GM19023 (cell line): Measurements from ENCODE around the gene SOS2.

Source experiments
- ATAC-seq: cut with Tn5 transposase; IDR thresholded peaks from one replicate; pipeline ENCODE4 v1.9.1; 2021; ENCODE audit warnings: mild to moderate bottlenecking, moderate library complexity; ENCODE audit not compliant: unreplicated experiment

The SOS2 gene

DNA sequence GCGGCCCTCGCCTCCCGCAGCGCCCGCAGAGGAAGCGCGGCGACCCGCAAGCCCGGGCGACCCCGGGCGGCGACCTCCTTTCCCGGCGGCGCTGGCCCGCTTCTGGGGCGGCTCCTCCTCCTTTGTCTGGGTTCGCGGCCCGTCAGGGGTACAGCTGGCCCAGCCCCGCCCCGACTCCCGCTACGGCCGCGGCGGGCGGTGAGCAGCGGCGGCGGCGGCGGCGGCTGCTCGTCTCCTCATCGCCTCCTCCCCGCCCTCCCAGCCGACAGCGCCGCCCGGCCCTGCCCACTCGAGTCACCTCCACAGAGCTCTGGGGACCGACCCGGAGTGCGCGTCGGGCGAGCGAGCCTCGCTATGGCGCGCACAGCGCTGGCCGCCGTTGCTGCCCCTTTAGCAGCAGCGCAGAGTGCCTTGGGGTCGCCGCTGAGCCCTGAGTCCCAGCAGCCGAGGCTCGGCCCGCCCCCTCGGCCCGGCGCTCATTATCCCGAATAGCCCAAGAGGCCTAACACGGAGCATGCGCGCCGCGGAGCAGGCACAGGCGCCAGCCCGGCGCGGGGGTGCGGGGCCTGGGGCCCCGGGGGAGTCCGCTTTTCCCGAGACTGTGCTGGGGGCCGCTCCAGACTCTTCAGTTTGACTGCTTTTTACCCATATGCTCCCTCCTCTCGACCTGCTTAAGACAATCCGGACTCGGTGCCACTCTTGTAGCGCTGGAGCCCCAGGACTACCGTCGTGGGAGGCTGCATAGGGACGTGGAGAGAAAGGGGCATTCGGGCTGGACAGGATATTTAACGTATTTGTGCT is at the start of gene SOS2:
SOS2 (minus strand) TSS at position 104 of the 801 bp plus-strand sequence. CDS start 295 bp downstream, outside the sequence.
- ATAC-seq, result peak; percentile 90

DNA sequence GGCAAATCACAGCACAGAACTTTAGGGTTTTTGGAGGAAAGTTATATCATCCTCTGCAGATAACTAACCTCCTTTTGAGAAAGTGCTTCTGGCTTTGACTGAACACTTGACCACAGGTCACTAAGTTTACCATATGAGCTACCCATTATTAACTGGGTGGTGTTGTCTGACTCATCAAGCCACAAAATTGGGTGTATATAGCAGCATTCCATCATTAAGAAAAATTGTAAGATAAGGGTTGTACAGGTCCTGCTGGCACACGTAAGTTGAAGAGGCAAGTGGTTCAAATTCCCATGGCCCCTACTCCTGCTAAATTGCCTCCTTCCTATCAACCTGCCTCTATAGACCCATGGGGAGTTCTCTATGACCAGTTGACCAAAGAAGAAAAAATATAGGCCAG is 41.1 kb upstream of the SOS2 start:
- ATAC-seq, result no peak

DNA sequence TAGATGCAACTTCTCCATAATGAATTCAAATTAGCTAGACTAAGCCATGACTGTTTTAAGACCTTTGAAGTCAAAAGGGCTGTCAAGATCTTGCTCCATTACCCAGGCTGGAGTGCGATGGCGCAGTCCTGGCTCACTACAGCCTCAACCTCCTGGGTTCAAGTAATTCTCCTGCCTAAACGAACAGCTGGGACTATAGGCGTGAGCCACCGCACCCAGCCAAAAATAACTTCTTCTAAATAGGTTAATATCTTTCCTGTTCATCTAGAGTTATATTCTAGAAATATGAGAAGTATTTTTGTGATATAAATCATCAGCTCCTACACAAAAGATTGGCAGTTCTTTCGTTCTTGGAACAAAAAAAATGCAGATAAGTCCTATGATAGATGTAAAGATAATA is 39.6 kb upstream of the SOS2 start:
- ATAC-seq, result no peak

DNA sequence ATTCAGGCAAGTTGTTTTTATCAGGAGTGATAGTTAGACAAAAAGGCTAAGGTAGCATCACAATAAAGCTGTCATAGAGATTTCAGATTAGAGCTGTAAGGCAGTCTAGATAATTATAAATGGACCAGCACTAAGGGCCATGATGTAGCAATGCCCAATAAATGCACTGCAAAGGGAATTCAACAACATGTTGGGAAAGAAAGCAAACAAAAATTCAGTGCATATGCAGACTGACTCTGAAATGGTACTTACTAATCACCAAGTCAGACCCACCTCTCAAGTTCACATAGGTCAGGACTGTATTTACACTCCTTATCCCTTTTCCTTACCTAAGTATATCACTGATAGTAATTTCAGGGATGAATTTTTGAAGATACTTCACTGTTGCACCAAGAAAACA is 33.7 kb upstream of the SOS2 start:
- ATAC-seq, result no peak

DNA sequence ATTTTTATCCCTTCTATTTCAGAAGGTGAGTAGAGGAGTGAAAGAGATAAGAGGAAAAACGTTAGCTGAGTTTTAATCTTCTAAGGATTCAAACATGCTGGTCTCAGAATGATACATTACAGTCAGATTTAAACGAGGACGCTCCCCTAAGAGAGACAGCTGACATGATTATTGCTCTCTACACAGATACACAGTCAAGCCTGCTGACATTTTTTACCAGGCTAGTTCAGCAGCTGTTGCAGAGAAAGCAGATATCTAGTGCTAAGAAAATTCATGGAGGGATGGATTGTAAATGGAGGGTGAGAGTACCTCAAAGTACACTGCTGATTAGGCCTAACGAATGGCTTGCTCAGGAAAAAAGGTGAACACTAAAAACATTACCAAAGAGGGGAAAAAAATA is 31.9 kb upstream of the SOS2 start:
- no peak for ATAC-seq

DNA sequence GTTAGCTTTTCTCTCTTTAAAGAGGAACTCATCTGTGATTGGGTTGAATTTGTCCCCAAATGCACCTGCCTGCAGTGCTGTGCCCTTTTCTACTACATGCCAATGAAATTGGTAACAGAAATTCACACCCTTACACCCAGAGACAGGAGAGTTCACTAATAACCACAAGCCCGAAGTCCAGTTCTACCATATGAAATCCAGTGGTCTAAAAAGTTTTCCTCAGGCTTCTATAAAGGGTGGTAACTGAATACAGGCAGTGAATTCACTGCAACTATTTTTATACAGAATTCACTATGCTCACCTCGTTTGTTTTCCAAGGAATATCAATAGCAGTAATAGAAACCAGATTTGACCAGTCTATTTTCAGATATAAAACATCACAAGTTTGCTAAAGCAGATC is 31.5 kb upstream of the SOS2 start:
- ATAC-seq, result no peak

DNA sequence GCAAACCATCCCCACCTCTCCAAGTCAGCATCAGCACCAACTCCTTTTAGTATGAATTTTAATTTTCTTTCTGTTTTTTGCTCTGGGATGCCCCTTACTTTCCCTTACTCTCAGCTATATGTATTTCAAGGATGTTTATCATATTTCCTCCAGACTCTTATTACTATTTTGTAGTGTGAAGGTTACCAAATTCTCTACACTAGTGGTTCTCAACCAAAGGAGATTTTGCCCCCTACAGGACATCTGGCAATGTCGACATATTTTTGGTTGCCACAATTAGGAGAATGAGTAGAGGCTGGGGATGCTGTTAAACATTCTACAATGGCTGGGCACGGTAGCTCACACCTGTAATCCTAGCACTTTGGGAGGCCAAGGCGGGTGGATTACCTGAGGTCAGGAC is 29.1 kb upstream of the SOS2 start:
- no peak for ATAC-seq

DNA sequence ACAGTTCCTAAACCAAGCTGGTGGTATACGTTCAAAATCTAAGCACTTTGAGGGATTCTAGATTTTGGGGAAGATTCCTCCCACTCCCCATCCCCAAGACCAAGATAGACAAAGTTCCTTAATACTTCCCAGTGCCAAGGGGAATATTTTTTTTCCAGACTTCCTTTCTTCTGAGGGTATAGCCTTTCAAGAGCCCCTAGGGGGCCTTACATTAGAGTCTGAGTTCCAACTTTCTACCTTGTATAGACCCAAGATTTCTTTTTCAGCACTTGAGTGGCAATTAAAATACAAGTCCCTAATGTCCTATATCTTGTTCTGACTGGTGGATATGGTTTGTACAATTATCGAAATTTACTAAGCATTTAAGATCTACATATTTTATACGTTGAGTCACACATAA is 28.7 kb upstream of the SOS2 start:
- ATAC-seq, result no peak

DNA sequence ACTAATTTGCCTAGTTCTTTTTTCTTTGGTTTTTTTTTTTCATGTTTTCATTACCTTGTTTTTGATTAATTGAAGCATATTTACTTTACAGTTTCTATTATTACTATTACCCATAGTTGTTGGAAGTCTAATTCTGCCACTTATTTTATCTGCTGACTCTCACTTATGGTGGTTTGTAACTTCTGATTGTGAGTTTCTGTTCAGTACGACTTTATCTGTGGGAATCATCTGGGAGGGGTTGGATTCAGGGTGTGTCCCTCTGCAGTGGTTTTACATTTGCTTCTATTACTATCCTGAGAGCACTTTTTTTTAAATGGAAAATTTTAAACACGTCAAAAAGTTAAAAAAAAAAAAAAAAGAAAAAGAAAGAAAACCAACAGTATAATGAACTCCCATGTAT is 26.4 kb upstream of the SOS2 start:
- no peak for ATAC-seq

DNA sequence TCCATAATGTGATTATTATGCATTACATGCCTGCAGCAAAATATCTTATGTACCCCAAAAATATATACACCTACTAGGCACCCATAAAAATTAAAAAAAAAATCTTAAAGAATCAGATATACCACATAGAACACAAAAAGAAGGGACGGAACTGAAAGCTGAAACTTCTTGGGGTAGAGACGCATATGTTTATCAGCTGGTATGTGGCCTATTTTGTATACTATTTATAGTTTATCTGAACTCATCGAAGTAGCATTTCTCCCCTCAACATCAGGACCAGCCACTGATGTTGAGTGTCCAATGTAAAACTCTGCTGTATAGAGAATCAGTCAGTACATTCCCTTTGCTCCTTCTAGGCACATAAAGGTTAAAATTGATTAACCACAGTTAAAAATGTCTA is 22.9 kb upstream of the SOS2 start:
- no peak for ATAC-seq

DNA sequence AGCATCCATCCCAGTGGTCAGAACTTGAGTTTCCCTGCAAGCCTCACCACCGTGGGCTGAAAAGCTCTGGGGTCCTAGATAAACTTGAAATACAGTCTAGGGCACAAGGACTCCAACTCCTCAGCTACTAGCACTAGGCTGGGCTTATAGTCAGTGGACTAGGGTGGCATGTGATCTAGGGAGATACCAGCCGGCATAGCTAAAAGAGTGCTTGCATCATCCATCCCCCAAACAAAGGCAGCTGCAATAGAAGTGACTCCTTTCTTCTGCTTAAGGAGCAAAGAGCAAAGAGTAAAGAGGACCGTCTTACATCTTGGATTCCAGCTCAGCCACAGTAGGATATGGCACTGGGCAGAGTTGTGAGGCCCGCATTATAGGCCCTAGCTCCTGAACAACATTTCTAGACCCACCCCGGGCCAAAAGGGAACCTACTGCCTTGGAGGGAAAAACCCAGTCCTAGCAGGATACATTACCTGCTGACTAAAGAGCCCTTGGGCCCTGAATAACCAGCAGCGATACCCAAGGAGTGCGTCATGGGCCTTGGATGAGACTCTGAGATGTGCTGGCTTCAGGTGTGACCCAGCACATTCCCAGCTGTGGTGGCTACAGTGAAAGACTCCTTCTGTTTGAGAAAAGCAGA is 17.9 kb upstream of the SOS2 start:
- no peak for ATAC-seq

DNA sequence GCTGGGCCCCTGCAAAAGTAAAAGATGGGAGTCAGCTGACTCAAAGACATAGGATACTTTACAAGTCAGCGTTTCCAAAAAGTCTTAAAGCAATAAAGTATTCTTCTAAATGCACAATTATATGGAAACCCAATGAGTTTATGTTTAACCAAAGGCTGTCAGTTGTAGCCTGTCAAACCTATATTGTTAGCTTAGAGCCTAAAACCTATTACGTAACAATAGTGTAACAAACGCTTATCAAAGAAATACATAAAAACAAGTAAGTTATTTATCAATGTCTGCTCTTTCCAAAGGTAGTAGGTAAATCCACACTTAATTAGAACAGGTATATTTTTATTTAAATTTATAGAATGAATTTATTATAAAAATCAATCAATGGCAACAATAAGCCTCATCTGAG is 15.9 kb upstream of the SOS2 start:
- no peak for ATAC-seq

DNA sequence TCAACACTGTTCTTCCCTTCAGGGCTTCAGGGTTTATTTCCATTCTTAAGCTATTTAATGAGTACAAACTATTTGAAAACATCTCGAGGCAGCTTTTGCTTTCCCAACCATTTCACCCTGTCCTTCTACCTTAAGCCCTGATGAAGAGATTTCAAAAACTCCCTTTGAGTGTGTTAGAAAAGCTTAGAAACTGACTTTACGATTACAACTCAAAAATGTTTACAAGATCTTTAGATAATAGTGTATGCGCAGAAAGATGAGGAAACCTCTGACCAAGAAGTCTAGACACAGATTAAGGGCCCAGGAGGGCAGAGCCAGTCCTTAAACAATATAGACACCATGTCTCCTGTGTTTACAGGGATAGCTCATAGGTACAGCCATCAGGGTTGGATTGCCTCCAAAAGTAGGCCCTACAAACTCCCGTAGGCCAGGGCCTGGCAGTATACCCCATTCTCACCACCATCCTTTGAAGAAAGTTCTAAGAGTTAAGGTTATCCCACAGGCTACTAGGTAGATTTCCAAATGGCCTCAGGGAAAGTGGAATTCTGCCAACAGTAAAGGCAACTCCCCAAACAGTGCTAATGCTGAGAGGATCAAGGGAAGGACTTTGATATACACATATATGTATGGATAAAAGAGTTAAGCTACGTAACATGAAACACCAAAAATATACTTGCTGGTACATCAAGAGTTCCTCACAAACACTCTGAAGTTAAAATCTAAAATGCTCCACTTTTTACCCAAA is 11.4 kb upstream of the SOS2 start:
- no peak for ATAC-seq

DNA sequence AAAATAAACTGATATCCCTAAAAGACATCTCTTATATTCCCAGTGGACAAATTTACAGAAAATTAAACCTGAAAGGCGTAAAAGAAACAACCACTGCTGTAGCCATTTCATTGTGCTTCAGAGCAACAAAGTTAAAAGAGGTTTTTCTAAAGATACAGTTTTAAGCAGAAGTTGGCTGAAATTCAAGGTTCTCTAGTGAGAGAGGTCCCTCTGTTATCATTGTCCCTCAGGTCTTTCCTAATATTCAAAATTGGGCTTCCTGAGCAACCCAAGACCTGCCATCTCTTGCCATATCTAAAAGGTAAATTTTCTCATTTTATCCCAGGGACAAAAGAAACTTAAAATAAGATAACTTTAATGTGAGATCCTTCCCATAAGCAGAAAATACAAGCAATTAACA is 10.7 kb upstream of the SOS2 start:
- no peak for ATAC-seq

DNA sequence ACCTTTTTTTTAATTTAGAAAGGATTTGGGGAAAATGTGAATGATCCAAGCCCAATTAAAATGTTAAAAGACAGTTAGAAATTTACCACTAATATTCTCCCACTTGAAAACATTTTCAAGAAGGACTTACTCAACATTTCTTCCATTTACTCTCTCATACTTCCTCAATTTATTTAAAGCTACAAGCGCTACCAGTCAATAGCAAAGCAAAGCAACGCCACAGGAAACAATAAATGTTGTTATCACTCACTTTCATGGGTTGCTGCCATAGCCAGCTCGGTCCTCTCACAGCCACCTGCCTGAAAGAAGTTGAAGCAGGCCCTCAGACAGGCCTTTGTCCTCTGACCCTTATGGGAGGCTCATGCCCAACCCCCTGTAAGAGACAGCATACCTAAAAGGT is 6.0 kb upstream of the SOS2 start:
- no peak for ATAC-seq

DNA sequence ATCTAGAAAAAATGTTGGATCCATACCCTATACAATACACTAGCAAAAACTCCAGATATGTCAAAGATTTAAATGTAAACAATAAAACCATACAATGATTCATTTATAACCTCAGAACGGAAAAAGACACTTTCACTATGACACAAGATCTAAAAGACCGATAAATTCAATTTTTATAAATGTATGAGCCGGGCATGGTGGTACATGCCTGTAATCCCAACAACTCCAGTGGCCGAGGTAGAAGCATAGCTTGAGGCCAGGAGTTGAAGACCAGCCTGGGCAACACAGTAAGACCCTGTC is 2.5 kb upstream of the SOS2 start:
- no peak for ATAC-seq

DNA sequence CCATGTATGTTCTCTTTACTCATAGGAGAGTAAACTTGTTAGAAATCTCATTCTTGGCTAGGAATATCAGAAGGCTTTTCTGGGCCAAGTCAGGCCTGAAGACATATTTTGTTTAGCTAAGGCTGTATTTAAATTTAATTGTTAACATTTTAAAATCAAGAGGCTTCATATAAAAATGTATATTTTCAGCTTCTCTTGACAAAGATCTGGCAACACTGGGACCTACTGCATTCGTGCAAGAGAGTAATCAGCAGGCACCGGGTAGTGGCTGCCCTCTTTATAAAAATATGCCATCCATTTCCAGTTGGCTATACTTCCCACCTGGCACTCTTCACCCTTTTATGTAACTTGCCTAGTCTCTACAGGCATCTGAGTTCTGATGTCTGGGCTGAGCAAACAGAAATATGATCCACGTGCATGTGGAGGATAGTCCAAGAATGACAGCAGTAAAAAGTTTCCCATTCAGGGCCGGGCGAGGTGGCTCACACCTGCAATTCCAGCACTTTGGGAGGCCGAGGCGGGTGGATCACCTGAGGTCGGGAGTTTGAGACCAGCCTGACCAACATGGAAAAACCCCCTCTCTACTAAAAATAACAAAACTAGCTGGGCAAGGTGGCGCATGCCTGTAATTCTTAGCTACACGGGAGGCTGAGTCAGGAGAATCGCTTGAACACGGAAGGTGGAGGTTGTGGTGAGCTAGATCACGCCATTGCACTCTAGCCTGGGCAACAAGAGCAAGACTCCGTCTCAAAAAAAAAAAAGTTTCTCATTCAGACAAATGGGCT is 2.0 kb upstream of the SOS2 start:
- ATAC-seq, result no peak

DNA sequence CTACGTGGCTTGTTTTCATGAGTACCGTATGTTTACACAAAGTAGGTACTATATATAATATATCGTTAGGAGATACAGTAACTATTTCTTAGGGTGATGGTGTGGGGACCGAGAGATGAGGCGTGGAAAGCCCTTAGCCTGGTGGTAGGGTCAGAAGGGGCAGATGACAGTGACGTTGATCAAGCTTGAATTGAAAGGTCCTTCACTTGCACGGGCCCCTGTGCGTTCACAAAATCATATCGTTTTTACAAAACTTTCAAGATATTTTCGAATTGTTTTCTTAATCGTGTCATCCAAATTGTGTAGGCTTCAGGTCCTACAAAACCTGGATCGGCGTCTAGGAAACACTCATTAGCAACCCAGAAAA is 881 bp upstream of the SOS2 start:
- no peak for ATAC-seq

DNA sequence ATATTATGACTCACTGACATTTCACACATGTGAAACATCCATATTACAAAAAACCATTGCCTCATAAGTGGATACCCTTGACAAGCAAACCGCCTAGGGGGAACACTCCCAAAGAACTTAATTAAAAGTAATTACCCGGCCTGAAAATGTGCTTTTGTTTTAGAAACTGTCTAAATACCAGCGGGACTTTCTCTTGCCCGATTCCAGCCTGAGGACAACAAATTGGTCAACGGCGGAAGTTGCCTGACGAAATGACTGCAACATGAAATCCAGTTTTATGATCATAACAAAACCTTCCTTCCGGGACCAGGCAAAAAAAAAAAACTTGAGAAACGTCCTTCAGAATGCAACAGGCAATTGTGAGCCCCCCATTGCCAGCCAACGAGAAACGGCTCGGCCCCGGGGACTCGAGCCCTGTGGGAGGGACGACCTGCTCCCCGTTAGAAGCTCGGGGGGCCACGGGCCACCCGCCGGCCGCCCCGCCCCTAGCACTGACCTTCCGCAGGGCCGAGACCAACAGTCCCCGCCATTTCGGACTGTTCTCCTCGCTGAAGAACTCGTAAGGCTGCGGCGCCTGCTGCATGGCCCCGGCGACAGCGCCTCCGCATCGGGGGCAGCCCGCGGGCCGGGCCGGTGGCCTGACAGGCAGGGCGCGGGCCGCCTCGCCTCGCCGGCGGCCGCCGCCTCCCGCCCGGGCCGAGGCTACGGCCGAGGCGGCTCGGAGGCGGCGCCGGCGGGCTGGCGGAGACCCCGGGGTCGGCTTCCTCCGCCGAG is 490 bp downstream of the SOS2 start:
- peak; percentile 28 for ATAC-seq

DNA sequence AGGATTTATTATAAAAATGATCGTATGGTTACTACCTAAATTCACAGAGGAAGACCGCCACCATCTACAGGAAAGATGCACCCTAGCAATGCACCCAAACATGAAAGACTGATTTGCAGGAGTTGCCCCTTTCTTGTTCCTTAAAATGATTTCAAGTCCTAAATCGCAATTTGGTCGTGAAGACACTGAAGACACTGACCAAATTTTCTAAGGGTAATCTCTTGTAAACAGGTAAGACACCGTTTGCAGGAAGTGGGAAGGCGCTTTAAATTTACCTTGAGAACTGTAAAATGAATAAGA is 1.0 kb downstream of the SOS2 start:
- no peak for ATAC-seq

DNA sequence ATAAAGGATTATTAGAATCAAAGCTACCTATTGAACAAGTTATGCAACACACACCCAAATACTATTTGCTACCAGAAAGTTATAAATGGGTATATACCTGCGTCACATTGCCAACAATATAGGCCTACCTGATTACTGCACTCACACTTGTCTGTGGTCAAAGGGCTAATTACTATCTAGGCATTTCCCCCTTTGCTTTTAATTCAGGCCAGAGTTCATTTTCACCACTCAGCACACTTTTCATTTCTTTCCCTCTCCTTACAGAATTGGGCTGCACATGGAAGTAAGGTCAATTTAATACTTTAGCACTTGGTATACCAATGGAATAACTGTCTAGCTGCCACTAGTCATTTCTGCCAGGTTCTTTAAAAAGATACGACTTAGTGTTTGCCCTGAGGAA is 1.7 kb downstream of the SOS2 start:
- no peak for ATAC-seq
